Gastroesophageal sphincter (tissue), 4 donors: ENCODE results near the gene PKNOX1. TPM values are rescaled to one million over a fixed set of nuclear protein-coding genes. Genes with fewer than 3 reads are reported as not detected.
"Not testable (repeated sequence)": the region's sequence is repeated elsewhere in the genome, so short reads cannot be mapped to it uniquely, and the experiment has no call there.

Experiments used
- ATAC-seq: fragments of 150-250 bp; one replicate; pipeline ENCODE4 v1.9.1; 2016; ENCODE audit warnings: mild to moderate bottlenecking, moderate library complexity
- H3K27ac ChIP-seq, 4 donors: fragments of 200-600 bp; sonication (generic) in 3 of 4; 1 replicate in 3 of 4; 2 replicates in 1 of 4; pipeline ENCODE4 v1.5.1; 2016 to 2019
- H3K27me3 ChIP-seq: fragments of 200-600 bp; sonication (generic); one replicate; pipeline ENCODE4 v1.5.1; 2019
- H3K36me3 ChIP-seq, 2 donors: fragments of 200-600 bp; sonication (generic); one replicate each; pipeline ENCODE4 v1.5.1; 2019; ENCODE audit warnings: control low read depth in 1 of 2
- H3K4me1 ChIP-seq, 3 donors: fragments of 200-600 bp; sonication (generic); 1 replicate in 2 of 3; 2 replicates in 1 of 3; pipeline ENCODE4 v1.5.1; 2016 to 2019; ENCODE audit warnings: control low read depth in 2 of 3
- H3K4me3 ChIP-seq, 2 donors: fragments of 200-600 bp; sonication (generic); one replicate each; pipeline ENCODE4 v1.5.1; 2019; ENCODE audit warnings: mild to moderate bottlenecking in 1 of 2, moderate library complexity in 1 of 2
- H3K9me3 ChIP-seq, 3 donors: fragments of 200-600 bp; sonication (generic); one replicate each; pipeline ENCODE4 v1.5.1; 2017 to 2019; ENCODE audit warnings: control low read depth in 2 of 3
- CTCF ChIP-seq, 4 experiments: fragments of 200-600 bp in 2 of 4; fragments of 450-650 bp in 2 of 4; sonication (generic) in 1 of 4; IDR thresholded peaks; one replicate each; pipeline ENCODE4 v1.5.1; 2017 to 2019; ENCODE audit warnings: antibody characterized with exemption in 4 of 4, mild to moderate bottlenecking in 2 of 4, moderate library complexity in 2 of 4
- EP300 ChIP-seq: sonication (generic); formaldehyde crosslinking; IDR thresholded peaks from one replicate; pipeline ENCODE4 v1.6.1; 2017; ENCODE audit warnings: antibody characterized with exemption, mild to moderate bottlenecking
- POLR2A ChIP-seq, 2 donors: fragments of 450-650 bp; IDR thresholded peaks; one replicate each; pipeline ENCODE4 v1.6.1; 2017; ENCODE audit warnings: antibody characterized with exemption in 2 of 2, mild to moderate bottlenecking in 2 of 2, moderate library complexity in 1 of 2
- POLR2AphosphoS5 ChIP-seq: sonication (generic); formaldehyde crosslinking; IDR thresholded peaks from one replicate; pipeline ENCODE4 v1.6.1; 2017; ENCODE audit warnings: antibody characterized with exemption
- WGBS, 2 donors: methylation state at CpG; one replicate each; pipeline ENCODE4 v1.1.5; 2018; ENCODE audit warnings: low coverage in 1 of 2; 5-methylcytosine and 5-hydroxymethylcytosine counted together
- total RNA-seq, 4 donors: library from RNA; depleted of rRNA; stranded (reverse); fragments of >200 nt; gene quantifications; one replicate each; pipeline ENCODE4 v1.1.0, GENCODE V29; 2016

Gene PKNOX1
- total RNA-seq, 4 donors from 2014 or later, result 12.9 to 15.3 (median 15.1) TPM

DNA sequence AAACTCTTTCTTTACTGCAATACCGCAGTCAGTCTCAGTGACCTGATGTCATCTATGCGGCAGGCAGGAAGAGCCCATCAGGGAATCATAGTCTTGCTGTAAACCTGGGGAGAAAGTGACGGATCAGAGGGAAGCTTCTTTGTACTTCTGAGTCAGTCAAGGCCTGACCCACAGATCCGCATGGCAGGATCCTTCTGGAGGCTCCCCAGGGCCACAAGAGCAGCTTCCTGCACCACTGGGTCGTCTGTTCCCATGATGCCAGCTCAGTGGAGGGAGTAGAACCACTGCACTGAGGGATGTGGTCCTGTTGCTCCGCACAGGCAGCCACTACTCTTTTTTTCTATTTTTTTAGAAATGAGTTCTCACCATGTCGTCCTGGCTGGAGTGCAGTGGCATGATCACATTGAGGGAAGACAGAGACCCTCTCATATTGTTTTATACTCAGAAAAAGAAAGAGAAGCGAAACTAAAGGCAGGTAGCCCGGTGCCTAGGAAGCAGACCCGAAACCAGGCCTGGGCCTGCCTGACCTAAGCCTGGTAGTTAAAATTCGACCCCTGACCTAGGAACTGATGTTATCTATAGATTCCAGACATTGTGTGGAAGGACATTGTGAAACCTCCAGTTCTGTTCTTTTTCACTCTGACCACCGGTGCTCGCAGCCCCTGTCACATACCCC is 42.7 kb upstream of the PKNOX1 start:
- Histone ChIP-seq H3K36me3 (no peaks in the 10 kb centered on the region), H3K4me1 (no peaks in the 10 kb centered on the region), H3K9me3 (no peaks in the 10 kb centered on the region), H3K27me3 (no peaks in the 10 kb centered on the region), H3K27ac (no peak overlapping the region), H3K4me3 (no peak overlapping the region)
- 82 to 85% methylated on average over 4 to 9 of the region's 13 CpGs for WGBS, 2 donors
- no peak for ATAC-seq
- TF ChIP-seq EP300 (no peak), POLR2AphosphoS5 (no peak), CTCF (IDR thresholded peaks at IDR 0.05) (no peak), POLR2A (IDR thresholded peaks at IDR 0.05) (no peak)

DNA sequence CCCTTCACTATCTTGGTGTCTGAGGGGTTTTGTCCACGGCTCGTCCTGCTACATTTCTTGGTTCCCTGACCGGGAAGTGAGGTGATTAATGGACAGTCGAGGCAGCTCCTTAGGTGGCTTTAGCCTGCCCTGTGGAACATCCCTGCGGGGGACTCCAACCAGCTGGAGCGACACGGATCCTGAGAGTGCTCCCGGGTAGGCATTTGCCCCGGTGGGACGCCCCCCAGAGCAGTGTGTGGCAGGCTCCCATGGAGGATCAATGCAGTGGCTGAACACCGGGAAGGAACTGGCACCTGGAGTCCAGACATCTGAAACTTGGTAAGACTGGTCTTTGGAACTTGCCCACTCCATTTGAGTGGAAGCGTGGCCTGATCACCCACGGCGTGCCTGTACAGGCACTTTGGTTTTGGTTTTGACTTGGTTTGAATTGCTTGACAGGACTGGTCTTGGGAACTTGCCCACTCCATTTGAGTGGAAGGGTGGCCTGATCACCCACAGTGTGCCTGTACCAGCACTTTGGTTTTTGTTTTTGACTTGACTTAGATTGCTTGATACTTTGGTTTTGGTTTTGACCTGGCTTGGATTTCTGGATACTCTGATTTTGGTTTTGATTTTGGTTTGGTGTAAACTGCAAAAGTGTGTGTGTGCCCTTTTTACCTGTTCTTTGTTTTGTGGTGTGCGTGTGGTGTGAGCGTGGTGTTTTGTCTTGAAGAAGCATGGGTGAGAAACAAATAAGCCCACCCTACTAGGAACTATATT is 41.8 kb upstream of the PKNOX1 start:
- ATAC-seq, H3K27ac ChIP-seq: not testable (repeated sequence)
- WGBS, 2 donors, result 100% methylated on average over 1 of the region's 16 CpGs; no CpG with 5 or more reads in 1 of the 2 donors

DNA sequence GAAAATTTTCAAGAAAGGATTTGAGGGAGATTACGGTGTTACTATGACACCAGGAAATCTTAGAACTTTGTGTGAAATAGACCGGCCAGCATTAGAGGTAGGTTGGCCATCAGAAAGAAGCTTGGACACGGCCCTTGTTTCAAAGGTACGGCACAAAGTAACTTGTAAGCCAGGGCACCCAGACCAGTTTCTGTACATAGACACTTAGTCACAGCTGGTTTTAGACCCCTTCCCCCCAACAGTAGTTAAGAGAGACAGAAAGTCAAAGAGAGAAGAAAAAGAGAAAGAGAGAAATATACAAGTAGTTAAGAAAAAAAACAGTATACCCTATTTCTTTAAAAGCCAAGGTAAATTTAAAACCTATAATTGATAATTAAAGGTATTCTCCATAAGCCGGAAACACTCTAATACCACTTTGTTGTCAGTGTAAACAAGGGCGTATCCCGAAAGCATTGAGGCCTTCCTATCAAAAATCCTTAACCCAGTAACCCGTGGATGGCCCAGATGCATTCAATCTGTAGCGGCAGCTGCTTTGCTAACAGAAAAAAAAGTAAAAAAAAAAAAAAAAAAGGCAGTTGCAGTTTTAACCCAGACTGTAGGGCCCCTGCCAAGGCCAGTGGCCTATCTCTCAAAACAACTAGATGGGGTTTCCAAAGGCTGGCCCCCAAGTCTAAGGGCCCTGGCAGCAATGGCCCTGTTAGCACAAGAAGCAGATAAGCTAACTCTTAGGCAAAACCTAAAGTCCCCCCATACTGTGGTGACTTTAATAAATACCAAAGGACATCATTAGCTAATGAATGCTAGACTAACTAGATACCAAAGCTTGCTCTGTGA is 41.0 kb upstream of the PKNOX1 start:
- not testable (repeated sequence) for H3K36me3 ChIP-seq, H3K4me3 ChIP-seq, H3K27ac ChIP-seq, H3K9me3 ChIP-seq, H3K4me1 ChIP-seq, H3K27me3 ChIP-seq, ATAC-seq
- WGBS, 2 donors, result 54 to 62% methylated on average over 5 to 7 of the region's 9 CpGs

More for the DNA sequence above, 41.8 kb upstream of the PKNOX1 start:
- H3K27me3 ChIP-seq, H3K9me3 ChIP-seq, H3K4me1 ChIP-seq, H3K36me3 ChIP-seq, H3K4me3 ChIP-seq: not testable (repeated sequence)

GRCh38 chr21:42933973-42934372 is 40.4 kb upstream of the PKNOX1 start:
- WGBS, 2 donors, result 93% methylated on average over 3 of the region's 12 CpGs; no CpG with 5 or more reads in 1 of the 2 donors
- not testable (repeated sequence) for H3K36me3 ChIP-seq, H3K4me1 ChIP-seq, H3K4me3 ChIP-seq, H3K9me3 ChIP-seq, H3K27me3 ChIP-seq, ATAC-seq, H3K27ac ChIP-seq

DNA sequence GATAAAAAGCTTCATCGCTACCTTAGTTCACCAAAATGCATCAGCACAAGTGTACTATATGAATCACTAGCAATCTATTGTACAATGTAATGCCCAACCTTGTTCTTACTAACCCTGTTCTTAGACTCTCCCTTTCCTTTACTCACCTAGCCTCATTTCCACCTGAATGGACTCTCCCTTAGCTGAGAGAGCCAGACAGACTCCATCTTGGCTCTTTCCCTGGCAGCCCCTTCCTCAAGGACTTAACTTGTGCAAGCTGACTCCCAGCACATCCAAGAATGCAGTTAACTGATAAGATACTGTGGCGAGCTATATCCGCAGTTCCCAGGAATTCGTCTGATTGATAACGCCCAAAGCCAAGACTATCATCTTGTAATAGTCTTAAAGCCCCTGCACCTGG is 38.0 kb upstream of the PKNOX1 start:
- peaks cover 0 to 15% (median 3%) of the 10 kb centered on the region in 3 donors for H3K4me1 ChIP-seq
- H3K9me3 ChIP-seq, H3K27ac ChIP-seq, H3K27me3 ChIP-seq, ATAC-seq, H3K36me3 ChIP-seq, H3K4me3 ChIP-seq: not testable (repeated sequence)
- WGBS, 2 donors, result 85 to 100% methylated on average over 1 to 5 of the region's 5 CpGs

DNA sequence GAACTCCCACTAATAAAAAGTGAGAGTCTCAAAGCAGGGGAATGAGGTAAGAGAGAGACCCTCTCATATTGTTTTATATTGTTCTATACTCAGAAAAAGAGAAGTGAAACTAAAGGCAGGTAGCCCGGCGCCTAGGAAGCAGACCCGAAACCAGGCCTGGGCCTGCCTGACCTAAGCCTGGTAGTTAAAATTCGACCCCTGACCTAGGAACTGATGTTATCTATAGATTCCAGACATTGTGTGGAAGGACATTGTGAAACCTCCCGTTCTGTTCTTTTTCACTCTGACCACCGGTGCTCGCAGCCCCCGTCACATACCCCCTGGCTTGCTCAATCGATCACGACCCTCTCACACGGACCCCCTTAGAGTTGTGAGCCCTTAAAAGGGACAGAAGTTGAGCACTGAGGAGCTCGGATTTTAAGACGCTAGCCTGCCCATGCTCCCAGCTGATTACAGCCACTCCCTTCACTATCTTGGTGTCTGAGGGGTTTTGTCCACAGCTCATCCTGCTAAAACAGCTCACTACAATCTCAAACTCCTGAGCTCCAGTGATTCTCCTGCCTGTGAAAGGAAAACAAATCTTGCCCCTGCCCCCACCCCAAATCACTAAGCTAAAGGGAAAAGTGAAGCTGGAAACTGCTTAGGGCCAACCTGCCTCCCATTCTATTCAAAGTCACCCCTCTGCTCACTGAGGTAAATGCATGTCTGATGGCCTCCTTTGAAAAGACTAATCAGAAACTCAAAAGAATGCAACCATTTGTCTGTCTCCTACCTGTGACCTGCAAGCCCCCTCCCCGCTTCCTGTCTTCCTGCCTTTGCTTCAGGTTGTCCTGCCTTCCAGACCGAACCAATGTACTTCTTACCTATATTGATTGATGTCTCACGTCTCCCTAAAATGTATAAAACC is 37.1 kb upstream of the PKNOX1 start:
- not testable (repeated sequence) for H3K27me3 ChIP-seq, H3K9me3 ChIP-seq, H3K4me3 ChIP-seq, H3K27ac ChIP-seq, H3K36me3 ChIP-seq, ATAC-seq
- H3K4me1 ChIP-seq, result peaks cover 0 to 15% (median 3%) of the 10 kb centered on the region in 3 donors
- 73 to 85% methylated on average over 5 to 8 of the region's 16 CpGs for WGBS, 2 donors
